Activated CD8-positive, alpha-beta memory T cell treated with anti-CD3 and anti-CD28 coated beads, Interleukin-2, amount 10 ng/mL, durations not matched to agents 7 days and 5 days (primary cell): ENCODE results near the gene THOP1. TPM values are rescaled to one million over a fixed set of nuclear protein-coding genes. Genes with fewer than 3 reads are reported as not detected.

Experiments
- ATAC-seq: fragments of 150-1000 bp; cut with Tn5 transposase; one replicate; pipeline ENCODE4 v1.10.0; 2021; ENCODE audit warnings: moderate library complexity
- CTCF ChIA-PET: fragments of 350-600 bp; sonication (Branson Sonifier 250); formaldehyde crosslinking; loops from one replicate; lab custom pipeline; 2021; ENCODE audit warnings: antibody characterized with exemption; lab: Charles Lee
- DNase-seq: peaks from one replicate; pipeline ENCODE4 v3.0.0-alpha.2; 2020
- H3K27ac Mint-ChIP-seq: one replicate; pipeline ENCODE4 v1.8.0; 2021; ENCODE audit warnings: mild to moderate bottlenecking, mixed read lengths
- H3K27me3 Mint-ChIP-seq: one replicate; pipeline ENCODE4 v1.8.0; 2021; ENCODE audit warnings: mixed read lengths
- H3K36me3 Mint-ChIP-seq: one replicate; pipeline ENCODE4 v1.8.0; 2021; ENCODE audit warnings: mild to moderate bottlenecking, mixed read lengths
- H3K4me1 Mint-ChIP-seq: one replicate; pipeline ENCODE4 v1.8.0; 2021; ENCODE audit warnings: mixed read lengths
- H3K4me3 Mint-ChIP-seq: one replicate; pipeline ENCODE4 v1.8.0; 2021; ENCODE audit warnings: mild to moderate bottlenecking, moderate library complexity, mixed read lengths
- H3K9me3 Mint-ChIP-seq: one replicate; pipeline ENCODE4 v1.8.0; 2022; ENCODE audit warnings: low read depth, mixed read lengths
- total RNA-seq, 2 experiments: library from RNA; stranded (reverse); gene quantifications; one replicate each; pipeline ENCODE4 v1.2.3, GENCODE V29; 2021

Gene THOP1
- total RNA-seq, 2 experiments from 2014 or later, result 138 to 139 TPM

DNA sequence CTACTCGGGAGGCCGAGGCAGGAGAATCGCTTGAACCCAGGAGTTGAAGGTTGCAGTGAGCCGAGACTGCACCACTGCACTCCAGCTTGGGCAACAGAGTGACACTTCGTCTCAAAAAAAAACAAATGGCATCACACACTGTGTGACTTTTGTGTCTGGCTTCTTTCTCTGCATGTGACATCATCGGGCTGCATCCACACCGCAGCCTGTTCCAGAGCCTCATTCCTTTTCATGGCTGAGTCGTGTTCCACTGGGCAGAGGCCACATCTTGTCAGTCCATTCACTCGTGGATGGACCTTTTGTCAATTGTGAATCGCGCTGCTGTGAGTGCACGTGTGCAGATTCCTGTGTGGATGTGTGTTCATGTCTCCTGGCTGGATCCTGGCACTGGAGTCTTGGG is 8.3 kb downstream of the THOP1 start:
- peaks cover 25% of the 10 kb centered on the region for H3K36me3 Mint-ChIP-seq
- ATAC-seq (no peak), DNase-seq (no peak)
- H3K4me3 Mint-ChIP-seq, result no peak overlapping the region
- CTCF ChIA-PET, result interaction anchor here (0.6 kb wide), 1 partner anchor 145 kb away, joined by 3 read pairs; no protein-coding TSS in a partner anchor
- H3K4me1 Mint-ChIP-seq, result peaks cover 13% of the 10 kb centered on the region
- H3K27ac Mint-ChIP-seq, result no peak overlapping the region
- H3K9me3 Mint-ChIP-seq, result no peaks in the 10 kb centered on the region
- no peaks in the 10 kb centered on the region for H3K27me3 Mint-ChIP-seq

DNA sequence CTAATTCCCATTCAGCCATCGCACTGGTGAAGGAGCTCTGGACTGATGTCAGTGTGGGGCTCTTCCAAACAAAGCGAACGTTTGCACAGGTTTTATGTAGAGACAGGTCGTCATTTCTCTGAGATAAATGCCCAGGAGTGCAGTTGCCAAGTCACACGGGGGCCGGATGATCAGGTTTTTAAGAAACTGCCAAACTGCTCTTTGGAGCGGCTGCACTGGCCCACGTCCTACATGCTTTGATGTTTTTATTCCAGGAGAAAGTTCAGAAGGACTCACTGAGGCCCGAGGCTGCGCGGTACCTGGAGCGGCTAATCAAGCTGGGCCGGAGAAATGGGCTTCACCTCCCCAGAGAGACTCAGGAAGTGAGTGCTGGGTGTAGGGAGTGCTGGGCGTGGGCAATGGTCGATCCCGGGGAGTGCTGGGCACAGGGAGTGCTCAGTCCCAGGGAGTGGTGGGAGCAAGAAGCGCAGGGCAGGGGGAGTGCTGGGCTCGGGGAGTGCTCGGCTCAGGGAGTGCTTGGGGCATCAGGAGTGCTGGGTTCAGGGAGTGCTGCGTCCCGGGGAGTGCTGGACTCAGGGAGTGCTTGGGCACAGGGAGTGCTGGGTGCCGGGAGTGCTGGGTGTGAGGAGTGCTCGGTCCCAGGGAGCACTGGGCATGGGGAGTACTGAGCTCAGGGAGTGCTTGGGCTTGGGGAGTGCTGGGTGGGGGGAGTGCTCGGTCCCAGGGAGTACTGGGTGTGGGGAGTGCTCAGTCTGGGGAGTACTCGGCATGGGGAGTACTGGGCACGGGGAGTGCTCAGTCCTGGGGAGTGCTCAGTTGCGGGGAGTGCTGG is 10.7 kb downstream of the THOP1 start:
- ATAC-seq, result no peak
- CTCF ChIA-PET, result no interaction called here

DNA sequence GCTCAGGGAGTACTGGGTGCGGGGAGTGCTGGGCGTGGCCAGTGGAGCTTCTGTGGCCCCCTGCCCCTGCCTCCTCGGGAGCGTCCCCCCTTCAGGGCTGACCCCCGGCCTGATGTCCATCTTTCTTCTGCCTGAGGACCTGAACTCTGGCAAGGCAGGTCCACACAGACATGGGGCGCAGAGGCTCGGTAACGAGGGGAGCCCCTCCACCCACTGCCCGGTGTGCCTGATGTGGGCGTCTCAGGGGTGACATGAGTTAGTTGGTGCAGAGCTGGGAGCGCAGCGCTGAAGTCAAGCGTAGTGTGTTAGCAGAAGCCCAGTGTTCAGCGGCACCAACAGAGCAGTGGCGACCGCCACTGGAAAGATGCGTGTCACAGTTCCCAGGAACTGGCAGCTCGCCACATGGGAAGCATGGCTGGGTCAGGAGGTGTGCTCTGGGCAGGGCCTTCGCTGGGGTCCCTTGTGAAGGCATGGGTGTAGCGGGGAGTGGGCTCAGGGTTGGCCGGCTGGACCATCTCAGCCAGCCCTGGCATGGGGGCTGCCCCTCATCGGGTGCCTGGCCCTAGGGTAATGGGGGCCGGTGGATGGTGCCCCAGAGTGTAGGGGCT is 11.5 kb downstream of the THOP1 start:
- DNase-seq (no peak), ATAC-seq (no peak)
- Mint-ChIP-seq H3K36me3 (peaks cover 29% of the 10 kb centered on the region), H3K27ac (no peak overlapping the region), H3K9me3 (no peaks in the 10 kb centered on the region), H3K4me1 (no peaks in the 10 kb centered on the region), H3K4me3 (no peak overlapping the region), H3K27me3 (no peaks in the 10 kb centered on the region)
- CTCF ChIA-PET, result interaction anchor here (0.7 kb wide), 1 partner anchor 15 kb away, joined by 3 read pairs; no protein-coding TSS in a partner anchor

More for the DNA sequence above, 10.7 kb downstream of the THOP1 start:
- Mint-ChIP-seq H3K4me1 (no peaks in the 10 kb centered on the region), H3K9me3 (no peaks in the 10 kb centered on the region), H3K36me3 (peaks cover 26% of the 10 kb centered on the region), H3K27me3 (no peaks in the 10 kb centered on the region), H3K4me3 (no peak overlapping the region), H3K27ac (no peak overlapping the region)
- DNase-seq, result no peak

DNA sequence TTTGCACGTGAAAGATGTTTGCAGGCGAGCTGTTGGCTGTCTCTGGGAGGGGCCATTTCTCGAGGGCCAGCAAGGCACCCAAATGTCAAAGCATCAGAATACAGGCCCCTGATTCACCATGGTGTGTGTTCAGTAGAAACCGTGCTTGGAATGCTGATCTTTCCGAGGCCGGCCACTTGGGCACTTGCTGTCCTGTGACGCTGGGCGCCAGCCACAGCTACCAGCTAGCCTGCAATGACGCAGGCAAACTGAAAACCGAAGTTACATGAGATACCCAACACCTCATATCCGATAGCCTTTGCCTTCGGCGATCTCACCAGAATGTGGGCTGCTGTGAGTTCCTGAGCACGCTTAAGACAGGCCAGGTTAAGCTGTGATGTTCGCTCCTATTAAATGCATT is 12.0 kb downstream of the THOP1 start:
- CTCF ChIA-PET, result interaction anchor here (0.7 kb wide), 1 partner anchor 16 kb away, joined by 3 read pairs; no protein-coding TSS in a partner anchor
- no peaks in the 10 kb centered on the region for H3K4me1 Mint-ChIP-seq
- H3K9me3 Mint-ChIP-seq, result no peaks in the 10 kb centered on the region
- no peaks in the 10 kb centered on the region for H3K27me3 Mint-ChIP-seq
- ATAC-seq (no peak), DNase-seq (no peak)
- no peak overlapping the region for H3K4me3 Mint-ChIP-seq
- no peak overlapping the region for H3K27ac Mint-ChIP-seq
- H3K36me3 Mint-ChIP-seq, result peaks cover 31% of the 10 kb centered on the region

DNA sequence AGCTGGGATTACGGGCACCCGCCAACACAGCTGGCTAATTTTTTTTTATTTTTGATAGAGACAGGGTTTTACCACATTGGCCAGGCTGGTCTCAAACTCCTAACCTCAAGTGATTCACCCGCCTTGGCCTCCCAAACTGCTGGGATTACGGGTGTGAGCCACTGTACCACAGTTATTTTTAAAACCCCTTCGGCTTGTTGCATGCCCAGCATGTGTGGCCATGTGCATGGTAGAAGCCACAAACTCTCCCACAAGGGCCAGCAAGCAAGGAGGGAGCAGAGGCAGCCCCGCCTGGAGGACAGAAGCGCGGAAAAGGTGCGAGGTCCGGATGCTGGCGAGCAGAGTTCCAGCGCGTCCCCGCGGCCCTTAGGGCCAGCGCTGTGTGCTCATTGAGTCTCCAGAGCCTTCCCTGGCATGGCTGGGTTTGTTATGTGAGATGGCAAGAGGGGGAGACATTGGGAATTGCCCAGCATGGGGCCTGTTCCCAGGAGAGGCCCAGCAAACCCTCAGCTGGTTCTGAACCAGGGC is 12.9 kb downstream of the THOP1 start:
- Mint-ChIP-seq H3K4me3 (no peak overlapping the region), H3K27ac (no peak overlapping the region), H3K9me3 (no peaks in the 10 kb centered on the region), H3K36me3 (peaks cover 32% of the 10 kb centered on the region), H3K27me3 (no peaks in the 10 kb centered on the region), H3K4me1 (no peaks in the 10 kb centered on the region)
- CTCF ChIA-PET, result interaction anchor here (1.0 kb wide), 1 partner anchor 49 kb away, joined by 3 read pairs; no protein-coding TSS in a partner anchor
- no peak for DNase-seq
- no peak for ATAC-seq

DNA sequence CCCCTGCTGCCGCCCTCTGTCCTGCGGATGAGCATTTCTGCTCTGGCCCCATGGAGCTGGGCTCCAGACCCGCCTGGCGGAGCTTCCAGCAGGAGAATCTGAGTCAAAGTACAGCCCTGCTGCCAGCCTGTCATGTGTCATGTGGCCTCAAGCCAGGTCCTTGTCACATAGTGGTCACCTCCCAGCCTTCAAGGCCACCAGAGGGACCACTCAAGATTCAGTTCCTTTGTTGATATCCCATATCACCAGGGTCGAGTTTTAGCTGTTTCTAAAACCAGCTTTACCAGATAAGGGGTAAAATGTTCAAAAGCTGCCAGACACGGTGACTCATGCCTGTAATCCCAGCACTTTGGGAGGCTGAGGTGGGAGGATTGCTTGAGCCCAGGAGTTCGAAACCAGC is 13.4 kb downstream of the THOP1 start:
- H3K4me3 Mint-ChIP-seq, result no peak overlapping the region

DNA sequence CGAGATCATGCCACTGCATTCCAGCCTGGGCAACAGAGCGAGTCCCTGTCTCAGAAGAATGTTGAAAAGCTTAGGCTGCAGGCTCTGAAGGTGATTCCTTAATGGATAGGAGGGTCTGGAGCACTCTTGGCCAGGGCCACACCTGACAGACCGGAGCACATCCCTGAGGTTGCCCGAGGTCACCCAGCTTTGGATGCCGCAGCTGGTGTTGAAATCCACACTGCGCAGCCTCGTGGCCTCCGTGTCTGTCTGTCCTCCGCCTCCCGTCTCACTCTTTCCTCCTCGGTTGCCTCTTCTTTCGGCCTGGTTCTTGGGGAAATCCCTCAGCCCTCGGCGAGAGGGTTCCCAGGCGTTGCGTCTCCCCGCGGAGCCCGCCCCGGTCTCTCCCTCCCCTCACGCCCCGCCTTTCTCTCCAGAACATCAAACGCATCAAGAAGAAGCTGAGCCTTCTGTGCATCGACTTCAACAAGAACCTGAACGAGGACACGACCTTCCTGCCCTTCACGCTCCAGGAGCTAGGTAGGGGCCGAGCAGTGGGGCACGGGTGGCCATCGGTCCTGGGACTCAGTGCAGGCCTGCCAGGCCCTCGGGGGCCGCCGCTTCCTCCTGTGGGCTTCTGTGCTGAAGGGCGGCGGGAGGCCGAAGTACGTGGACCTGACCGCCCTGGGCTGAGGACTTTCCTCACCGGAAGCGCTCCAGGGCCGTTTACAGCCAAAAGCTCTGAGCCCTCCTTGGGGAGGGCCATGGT is 14.1 kb downstream of the THOP1 start:
- H3K36me3 Mint-ChIP-seq, result peaks cover 32% of the 10 kb centered on the region

More for the DNA sequence above, 13.4 kb downstream of the THOP1 start:
- CTCF ChIA-PET, result interaction anchor here (1.0 kb wide), 1 partner anchor 49 kb away, joined by 3 read pairs; no protein-coding TSS in a partner anchor
- H3K9me3 Mint-ChIP-seq, result no peaks in the 10 kb centered on the region
- no peaks in the 10 kb centered on the region for H3K4me1 Mint-ChIP-seq
- H3K27me3 Mint-ChIP-seq, result no peaks in the 10 kb centered on the region
- DNase-seq, result no peak
- ATAC-seq, result no peak
- H3K27ac Mint-ChIP-seq, result no peak overlapping the region
- H3K36me3 Mint-ChIP-seq, result peaks cover 32% of the 10 kb centered on the region

DNA sequence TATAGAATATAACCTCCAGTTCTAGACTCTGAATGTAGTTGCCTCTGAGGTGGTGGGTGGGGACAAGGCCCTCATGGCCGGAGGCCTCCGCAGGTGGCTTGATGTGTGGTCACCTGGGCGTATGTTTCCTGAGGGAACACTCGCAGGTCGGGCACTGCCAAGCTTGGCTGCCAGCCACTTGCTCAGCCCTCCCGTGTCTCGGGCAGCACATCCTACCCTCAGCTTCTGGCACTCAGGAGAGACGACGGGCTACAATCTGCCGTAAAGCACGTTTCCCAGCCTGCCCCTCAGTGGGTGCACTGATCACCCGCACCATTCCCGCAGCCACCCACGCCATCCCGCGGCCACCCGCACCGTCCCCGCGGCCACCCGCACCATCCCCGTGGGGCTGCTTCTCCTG is 15.2 kb downstream of the THOP1 start:
- Mint-ChIP-seq H3K9me3 (no peaks in the 10 kb centered on the region), H3K4me3 (no peak overlapping the region), H3K27me3 (no peaks in the 10 kb centered on the region), H3K36me3 (peaks cover 33% of the 10 kb centered on the region), H3K27ac (no peak overlapping the region), H3K4me1 (no peaks in the 10 kb centered on the region)
- DNase-seq (no peak), ATAC-seq (no peak)
- CTCF ChIA-PET, result no interaction called here

More for the DNA sequence above, 14.1 kb downstream of the THOP1 start:
- H3K4me3 Mint-ChIP-seq, result no peak overlapping the region
- H3K27ac Mint-ChIP-seq, result no peak overlapping the region
- ATAC-seq, result no peak
- no peak for DNase-seq
- H3K27me3 Mint-ChIP-seq, result no peaks in the 10 kb centered on the region
- CTCF ChIA-PET, result interaction anchor here (0.5 to 1.0 kb wide), 2 partner anchors 15 to 50 kb away, joined by 3 to 4 read pairs; no protein-coding TSS in a partner anchor
- no peaks in the 10 kb centered on the region for H3K9me3 Mint-ChIP-seq
- no peaks in the 10 kb centered on the region for H3K4me1 Mint-ChIP-seq

DNA sequence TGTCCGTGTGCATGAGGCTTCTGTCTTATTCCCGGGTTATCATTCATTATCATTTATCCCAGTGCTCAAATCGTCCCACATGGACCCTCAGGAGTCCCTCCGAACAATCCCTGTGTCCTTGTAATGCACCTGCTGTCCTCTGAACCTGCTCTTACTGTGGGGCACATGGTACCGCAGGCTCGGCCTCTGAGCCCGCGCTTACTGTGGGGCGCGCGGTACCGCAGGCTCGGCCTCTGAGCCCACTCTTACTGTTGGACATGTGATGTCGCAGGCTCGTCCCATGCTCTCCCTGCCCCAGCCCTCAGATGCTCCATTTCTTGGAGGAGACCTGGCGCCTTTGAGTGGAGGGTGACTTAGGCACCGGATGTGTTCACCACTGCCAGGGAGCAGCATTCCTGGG is 17.5 kb downstream of the THOP1 start:
- CTCF ChIA-PET, result no interaction called here
- no peaks in the 10 kb centered on the region for H3K9me3 Mint-ChIP-seq

DNA sequence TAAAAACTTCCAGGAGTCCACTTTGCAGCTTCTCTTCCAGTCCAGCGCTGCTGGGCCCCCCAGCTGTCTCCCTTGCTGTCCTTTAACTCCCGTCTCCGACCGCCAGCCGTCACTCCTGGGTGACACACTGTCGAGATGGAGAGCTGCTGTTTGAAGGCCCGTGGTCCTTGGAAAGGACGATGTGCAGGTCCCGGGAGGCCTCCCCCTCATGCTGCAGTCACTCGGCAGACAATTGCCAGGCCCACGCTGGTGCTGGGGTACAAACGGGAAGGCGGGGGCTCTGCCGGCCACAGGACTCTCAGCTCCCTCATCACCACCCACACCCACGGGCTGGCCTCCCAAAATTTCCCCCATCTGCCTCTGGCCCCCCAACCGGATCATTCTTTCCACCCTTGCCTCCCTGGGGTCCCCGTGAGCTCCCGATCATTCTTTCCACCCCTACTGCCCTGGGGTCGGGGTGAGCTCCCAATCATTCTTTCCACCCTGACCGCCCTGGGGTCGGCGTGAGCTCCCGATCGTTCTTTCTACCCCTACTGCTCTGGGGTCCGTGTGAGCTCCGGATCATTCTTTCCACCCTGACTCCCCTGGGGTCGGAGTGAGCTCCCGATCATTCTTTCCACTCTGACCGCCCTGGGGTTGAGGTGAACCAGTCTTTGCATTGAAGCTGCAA is 18.3 kb downstream of the THOP1 start:
- peaks cover 26% of the 10 kb centered on the region for H3K36me3 Mint-ChIP-seq
- ATAC-seq (no peak), DNase-seq (no peak)
- no peaks in the 10 kb centered on the region for H3K4me1 Mint-ChIP-seq
- H3K27ac Mint-ChIP-seq, result no peak overlapping the region
- H3K27me3 Mint-ChIP-seq, result no peaks in the 10 kb centered on the region
- CTCF ChIA-PET, result interaction anchor here (0.8 kb wide), 1 partner anchor 54 kb away, joined by 3 read pairs; no protein-coding TSS in a partner anchor
- no peaks in the 10 kb centered on the region for H3K9me3 Mint-ChIP-seq
- H3K4me3 Mint-ChIP-seq, result no peak overlapping the region

More for the DNA sequence above, 17.5 kb downstream of the THOP1 start:
- Mint-ChIP-seq H3K4me3 (no peak overlapping the region), H3K36me3 (peaks cover 25% of the 10 kb centered on the region), H3K4me1 (no peaks in the 10 kb centered on the region), H3K27ac (no peak overlapping the region), H3K27me3 (no peaks in the 10 kb centered on the region)
- no peak for ATAC-seq
- DNase-seq, result no peak

DNA sequence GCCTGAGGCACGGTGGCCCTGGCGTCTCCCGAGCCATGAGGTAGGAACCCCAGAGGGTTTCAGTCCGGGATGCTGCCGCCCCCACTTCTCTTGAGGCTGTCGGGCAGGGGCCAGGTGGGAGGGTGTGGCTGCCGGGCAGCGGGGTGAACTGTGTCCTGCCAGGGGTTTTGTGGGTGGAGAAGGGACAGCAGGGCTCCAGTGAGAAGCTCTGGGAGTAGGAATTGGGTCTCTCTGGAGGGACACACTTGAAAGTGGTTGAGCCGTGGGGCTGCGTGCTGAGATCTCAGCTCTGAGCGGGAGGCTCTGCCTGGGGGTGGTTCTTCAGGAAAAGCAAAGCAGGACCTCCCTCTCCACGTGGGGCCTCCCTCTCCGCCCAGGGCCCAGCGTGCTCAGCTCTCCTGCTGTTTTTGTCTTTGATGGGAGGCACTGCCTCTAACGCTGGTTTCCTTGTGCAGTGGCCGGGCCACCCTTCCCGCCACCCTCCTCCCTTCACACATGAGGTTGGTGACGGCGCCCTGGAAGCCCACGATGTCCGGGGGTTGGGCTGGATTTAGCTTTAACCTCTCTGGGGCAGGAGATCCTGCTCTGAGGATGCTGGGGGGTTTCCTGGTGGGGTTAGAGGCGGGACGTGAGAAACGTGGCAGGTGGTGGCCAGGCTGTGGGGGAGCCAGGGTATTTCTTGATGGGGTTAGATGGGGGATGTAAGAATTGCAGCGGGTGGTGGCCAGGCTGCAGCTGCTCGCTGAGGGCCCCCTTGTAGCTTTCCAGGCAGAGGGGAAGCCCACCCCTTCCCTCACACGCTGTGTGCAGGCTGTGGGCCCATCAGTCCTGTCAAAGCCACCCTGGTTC is 19.1 kb downstream of the THOP1 start:
- no peak overlapping the region for H3K27ac Mint-ChIP-seq
- H3K9me3 Mint-ChIP-seq, result no peaks in the 10 kb centered on the region
- H3K27me3 Mint-ChIP-seq, result no peaks in the 10 kb centered on the region
- H3K4me3 Mint-ChIP-seq, result no peak overlapping the region
- peaks cover 31% of the 10 kb centered on the region for H3K36me3 Mint-ChIP-seq
- no peaks in the 10 kb centered on the region for H3K4me1 Mint-ChIP-seq
- CTCF ChIA-PET, result interaction anchor here (0.8 kb wide), 1 partner anchor 55 kb away, joined by 3 read pairs; no protein-coding TSS in a partner anchor
- no peak for ATAC-seq
- no peak for DNase-seq
